GM11168 (cell line): ENCODE measurements around the gene GRM1.

Experiments used
- in situ Hi-C: fragments of 300-500 bp; cut with MboI; formaldehyde crosslinking; loops from one replicate; pipeline ENCODE4 v1.12.0; 2022; ENCODE audit warnings: low sequenced_read_pairs; ENCODE audit not compliant: unreplicated experiment

Gene GRM1

DNA sequence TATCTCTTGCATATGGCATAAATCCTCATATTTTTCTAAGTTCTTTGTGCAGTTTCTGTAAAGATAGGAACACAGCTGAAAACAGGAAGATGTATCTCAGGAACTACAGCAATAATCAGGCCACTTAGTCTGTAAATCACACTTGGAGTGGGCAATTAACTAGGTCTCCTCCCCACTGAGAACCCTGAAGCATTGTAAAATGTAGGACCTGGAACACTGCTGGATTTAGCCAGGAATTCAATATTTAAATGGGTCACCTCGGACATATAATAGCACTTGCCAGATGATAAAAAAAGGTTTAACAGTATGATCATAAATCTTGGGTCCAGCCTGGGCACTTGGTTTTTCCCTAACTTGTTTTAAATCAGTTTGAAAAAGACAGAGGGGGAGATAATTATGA is 155.0 kb downstream of the GRM1 start:
- in situ Hi-C loops, result no loop called here

DNA sequence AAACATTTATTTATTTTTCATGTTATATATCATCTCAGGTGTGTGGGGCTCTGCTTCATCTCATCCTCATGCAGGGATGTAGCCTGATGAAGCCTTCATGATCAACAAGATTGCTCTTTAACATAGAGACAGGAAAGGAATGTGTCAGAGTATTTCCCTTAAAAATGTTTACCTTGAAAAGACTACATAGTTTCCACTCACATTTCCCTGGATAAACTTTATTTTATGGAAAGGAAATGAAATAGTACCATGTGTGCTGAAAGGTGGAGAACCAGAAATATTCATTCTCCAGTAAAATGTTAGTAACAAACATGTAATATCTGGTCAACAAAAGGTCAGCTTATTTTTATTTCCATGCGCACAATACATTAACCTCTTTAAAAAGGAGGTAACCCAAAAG is 155.8 kb downstream of the GRM1 start:
- in situ Hi-C loops, result no loop called here

DNA sequence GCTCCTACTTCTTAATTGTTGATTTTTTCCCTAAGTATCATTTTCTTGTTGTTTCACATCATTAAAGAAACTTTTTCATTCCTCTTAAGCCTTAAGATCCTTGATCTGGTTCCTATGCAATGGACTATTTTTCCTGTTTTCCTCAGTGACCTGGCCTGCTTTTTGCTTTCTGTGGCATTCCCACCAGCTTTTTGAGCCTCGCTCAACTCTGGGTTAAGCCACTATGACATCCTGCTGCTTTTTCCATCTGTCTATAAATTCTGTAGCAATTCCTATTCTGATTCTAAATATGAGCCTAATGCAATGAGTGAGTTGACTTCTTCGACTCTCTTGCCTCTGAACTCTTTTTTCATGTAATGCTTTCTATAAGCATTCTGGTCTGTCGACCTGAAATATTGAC is 160.3 kb downstream of the GRM1 start:
- in situ Hi-C loops, result no loop called here

DNA sequence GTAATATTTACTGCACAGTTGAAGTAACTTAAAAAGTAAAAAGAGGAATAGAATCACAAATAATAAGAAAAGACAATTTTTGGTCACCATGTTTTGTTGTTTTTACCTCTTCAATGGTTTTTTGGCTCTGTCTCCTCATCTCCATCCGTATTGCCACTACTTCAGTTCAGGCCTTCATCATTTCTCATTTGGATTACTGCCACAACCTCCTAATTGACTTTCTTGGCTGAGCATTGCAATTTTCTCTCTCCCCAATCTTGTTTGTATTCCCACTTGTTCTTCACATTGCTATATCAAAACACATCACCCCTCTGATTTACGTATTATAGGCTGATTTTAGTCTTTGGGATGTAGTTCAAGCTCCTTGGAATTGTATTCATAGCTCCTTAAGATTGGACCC is 161.7 kb downstream of the GRM1 start:
- in situ Hi-C loops, result no loop called here

DNA sequence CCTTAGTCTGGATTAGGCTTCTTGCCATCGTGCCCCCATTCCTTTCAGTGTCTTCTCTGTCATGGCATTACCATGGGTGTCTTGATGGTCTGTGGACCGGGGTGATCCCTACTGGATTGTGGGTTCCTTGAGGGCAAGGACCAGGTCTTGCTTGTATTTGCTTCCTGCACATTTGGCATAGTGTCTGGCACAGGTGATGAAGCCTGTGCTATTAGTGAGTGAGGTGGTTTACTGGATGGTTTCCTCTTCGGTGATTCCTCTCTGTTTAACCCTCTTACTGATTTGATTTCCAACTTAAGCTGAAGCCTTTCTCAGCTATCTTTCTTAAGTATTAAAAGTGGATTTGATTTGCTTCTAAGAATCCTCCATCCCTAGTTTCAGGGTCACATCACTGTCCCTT is 162.3 kb downstream of the GRM1 start:
- in situ Hi-C loops, result no loop called here

DNA sequence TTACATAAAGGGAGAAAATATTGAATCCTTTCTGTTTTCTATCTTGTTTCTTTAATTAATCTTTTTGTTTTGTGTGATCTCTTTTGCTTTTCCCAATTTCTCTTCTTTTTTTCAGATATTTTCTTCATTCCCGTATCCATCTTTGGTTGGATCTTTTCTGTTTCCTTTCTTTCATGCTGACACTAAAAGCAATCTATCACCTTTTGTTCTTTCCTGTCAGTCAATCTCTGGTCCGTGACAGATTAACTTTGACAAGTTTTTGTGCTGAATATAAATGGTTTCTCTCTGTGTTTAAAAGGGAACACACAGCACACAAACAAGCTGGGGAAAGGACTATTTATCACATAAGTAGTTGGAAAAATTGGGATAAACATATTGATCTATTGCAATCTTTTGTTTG is 162.8 kb downstream of the GRM1 start:
- in situ Hi-C loops, result no loop called here

DNA sequence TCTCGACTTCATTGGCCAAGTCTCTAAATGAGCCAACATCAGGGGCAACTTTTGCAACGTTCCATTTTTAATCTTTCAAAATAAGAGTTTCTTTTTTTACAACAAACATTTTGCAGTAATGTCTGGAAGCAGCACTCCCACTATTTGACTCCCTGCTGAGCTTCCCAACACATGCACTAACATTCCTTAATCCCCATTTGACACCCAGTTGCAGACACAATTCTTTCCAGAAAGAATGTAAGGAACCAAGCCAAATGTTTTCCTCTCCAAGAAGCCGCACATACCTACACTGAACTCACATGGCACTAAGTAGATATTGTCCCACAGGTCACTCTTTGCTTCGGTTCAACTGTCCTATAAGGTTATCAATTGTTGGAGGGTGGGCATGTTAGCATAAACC is 165.6 kb downstream of the GRM1 start:
- in situ Hi-C loops, result no loop called here

DNA sequence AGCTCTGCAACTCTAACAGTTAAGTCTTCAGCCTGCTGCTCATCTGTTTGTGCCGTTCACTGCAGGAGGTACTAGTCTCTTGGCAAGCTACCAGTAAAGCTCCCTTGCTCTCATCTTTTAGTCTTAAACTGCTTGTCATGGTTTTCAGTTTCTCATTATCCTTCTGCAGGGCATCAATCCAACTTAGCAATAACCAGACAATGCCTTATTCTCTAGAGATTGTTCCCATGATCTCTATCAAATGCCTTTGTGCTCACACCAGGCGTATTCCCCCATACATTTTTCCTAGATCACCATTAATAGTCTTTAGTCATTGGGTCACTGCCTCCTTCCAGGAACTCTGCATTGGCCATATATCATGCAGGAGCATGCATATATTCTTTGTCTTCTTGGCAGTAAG is 171.3 kb downstream of the GRM1 start:
- in situ Hi-C loops, result no loop called here

DNA sequence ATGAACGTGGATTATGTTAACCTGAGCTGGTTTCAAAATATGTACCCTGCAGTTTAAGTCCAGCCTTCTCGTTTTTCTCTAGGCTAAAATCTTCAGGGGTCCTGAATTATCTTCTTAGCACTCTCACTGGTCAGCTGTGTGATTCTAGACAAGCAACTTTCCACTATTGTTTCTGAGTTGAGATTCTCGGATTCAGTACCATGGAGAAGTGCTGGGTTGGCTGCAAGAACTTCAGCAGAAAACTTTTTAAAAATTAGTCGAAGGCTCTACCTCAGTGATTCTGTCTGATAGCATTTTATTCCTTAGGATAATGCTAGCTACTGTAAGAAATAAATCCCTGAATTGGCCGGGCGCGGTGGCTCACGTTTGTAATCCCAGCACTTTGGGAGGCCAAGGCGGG is 173.7 kb downstream of the GRM1 start:
- in situ Hi-C loops, result no loop called here

DNA sequence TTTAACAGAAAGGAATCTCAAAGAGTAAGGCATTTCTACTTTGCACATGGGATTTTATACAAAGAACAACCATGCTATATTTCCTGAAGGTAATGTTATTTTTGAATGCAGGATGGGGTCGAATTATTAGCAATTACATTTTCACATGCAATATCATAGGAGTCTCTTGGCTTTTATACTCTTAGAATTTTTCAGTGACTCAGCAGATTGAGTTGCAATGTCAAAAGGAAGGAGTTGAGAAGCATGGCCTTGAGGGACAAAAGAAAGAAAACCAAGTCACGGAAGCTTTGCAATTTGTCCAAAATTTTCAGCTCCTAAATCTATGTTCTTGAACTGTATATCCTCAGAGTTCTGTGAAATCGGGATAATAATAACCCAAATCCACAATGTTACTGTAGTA is 181.1 kb downstream of the GRM1 start:
- in situ Hi-C loops, result no loop called here

DNA sequence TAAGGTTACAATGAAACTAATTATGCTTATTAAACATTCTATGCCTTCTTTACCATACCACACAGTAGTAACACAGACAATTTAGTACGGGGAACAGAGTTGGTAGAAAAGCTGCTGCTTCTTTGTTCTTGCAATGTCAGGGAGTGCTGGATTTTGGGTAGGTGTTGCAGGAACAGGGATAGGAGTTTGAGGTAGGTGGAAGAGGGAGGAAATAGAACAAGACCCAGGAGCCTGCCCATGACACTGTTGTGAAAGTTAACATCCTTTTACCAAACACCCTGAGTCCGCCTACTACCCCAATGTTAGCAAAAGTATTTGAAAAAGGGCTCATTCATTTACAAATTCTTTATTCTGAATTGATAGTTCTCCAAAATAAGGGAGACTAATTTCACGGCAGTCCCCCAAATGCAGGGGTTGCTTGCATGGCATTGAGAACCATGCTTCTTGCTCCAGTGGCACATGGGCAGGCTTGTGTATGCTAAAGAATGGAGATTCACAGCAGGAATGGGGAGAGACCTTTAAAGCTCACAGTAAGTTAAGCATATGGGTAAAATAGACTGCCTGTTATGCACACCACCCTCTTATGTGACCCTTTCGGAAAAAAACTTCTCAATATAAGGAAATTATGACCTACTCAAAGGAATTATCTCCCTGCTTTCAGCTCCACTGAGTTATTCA is 181.7 kb downstream of the GRM1 start:
- in situ Hi-C loops, result no loop called here

DNA sequence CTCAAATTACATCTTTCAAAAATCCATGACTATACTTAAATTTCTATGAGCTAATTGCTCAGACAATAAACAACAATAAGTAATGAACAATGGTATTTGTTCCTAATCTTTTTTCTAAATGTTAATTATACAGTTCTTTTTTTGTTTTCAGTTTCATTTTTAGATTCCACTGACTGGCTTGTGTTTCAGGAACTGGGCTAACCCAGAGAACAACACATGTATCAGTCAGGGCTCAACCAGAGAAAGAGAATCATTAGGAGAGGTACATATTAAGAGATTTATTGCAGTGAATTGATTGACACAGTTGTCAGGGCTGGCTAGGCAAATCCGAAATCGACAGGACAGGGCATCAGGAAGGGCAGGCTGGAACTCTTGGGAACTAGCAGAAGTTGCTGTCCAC is 182.8 kb downstream of the GRM1 start:
- in situ Hi-C loops, result no loop called here

DNA sequence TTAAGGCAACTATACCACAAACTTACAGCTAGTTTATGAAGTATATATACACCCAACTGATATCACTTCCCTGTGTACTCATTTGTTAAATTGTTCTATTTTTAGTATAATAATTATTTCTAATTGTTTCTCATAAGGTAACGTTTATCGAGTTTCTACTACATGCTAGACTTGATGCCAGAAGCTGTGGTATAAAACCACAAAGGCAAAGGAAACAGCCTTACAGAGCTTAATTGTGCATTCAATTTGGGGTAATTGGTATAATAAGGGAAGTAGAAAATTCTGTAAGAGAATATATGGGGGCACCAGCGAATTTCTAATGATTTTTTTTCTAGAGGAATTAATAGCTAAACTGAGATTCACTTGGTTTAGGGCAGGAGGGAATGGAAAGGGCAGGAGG is 183.9 kb downstream of the GRM1 start:
- in situ Hi-C loops, result no loop called here

DNA sequence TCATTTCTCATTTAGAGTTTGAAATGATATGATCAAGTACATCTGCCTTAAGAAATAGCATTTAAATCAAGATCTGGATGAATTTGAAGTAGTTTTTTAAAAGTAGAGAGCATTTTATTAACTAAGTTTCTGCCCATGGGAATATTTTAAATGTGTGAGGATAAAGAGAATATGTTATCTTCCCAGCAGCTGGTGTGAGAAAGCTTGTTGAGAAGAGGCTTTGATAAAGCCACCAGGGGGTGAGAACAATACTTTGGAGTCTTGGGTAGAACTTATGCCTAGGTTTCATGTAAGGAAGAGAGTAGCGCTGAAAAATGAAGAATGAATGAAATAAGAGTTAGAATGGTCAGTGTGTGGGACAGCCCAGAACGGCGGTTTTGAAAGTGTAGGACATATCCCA is 190.2 kb downstream of the GRM1 start:
- in situ Hi-C loops, result no loop called here

DNA sequence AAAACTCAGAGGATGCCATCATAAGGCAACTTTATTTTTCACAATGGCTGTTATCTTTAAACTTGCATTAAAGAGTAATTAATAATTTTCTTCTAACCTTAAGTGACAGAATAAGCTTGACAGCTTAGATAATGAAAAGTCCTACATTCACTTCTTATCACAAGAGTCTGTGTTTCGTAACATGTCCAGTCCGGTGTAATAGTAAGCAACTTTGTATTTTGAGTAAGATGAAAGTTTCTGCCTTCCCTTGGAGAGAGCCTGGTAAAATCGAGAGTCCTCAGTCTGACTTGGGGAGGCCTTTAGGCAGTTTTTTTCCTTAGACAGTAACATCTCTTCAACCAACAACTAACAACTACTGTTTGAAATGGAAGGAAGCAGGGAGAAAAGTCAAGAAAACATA is 195.6 kb downstream of the GRM1 start:
- in situ Hi-C loops, result no loop called here

DNA sequence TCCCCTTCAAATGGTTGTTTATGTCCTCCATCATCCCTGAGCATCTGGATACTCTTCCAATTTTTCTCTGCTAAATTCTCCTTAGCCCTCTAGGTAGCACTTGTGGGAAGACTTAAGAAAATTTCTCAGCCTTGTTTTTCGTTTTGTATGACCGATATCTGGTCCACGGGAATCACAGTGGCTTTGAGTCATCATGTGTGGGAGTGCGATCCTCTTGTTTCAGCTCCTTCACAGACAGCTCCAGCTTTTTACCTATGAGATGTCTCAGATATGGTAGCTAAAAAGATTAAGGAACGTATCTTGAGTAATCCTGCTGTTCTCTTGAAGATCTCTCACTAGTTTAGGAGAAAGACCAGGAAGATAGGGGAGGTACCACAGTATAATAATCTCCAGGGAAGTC is 196.1 kb downstream of the GRM1 start:
- in situ Hi-C loops, result loop anchor here (25.0 kb wide), 1 partner anchor 988 kb away; no protein-coding TSS in a partner anchor

DNA sequence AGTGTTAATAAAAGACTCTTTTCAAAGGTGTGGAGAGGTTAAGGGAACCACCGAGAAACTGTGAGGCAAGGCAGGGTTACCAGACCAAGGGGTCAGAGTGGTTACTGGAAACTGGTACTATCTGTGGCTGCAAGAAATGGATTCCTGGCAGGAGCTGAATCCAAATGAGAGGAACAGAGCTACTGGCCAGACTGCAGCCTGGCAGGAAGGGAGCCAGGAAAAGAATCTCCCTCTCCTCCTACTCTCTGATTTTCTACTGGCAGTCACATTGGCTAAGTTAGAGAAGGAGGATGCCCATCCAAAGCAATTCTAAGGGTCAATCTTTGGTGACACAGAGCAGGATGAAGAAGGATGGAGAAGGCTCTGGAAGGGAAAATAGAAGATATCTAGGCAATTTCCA is 211.5 kb downstream of the GRM1 start:
- in situ Hi-C loops, result loop anchor here (25.0 kb wide), 1 partner anchor 1003 kb away; no protein-coding TSS in a partner anchor

DNA sequence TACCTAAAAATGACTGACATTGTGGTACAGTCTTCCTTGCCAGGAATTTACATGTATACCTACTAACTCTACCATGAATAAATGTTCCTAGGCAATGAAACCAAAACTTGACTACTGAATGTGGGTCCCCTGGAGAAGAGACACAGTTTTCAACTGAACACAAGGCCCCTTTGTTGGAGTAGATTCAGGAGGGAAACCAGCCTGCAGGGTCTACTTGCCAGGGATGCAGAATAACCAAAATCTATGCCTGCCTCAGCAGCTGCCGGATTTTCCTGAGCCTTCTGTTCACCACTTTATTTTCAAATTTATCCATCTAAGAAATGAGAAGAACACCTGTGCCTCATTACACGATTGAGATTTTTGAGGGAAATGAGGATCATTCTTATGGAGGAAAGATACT is 211.9 kb downstream of the GRM1 start:
- in situ Hi-C loops, result loop anchor here (25.0 kb wide), 1 partner anchor 1004 kb away; no protein-coding TSS in a partner anchor

DNA sequence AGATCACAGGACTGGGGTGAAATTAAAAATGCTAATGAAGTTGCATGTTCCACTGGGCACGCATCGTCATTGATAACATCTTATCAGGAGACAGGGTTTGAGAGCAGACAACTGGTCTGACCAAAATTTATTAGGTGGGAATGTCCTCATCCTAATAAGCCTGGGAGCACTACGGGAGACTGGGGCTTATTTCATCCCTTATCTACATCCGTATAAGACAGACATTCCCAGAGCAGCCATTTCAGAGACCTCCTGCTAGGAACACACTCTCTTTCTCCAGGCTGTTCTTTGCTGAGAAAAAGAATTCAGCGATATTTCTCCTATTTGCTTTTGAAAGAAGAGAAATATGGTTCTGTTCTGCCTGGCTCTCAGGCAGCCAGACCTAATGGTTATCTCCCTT is 214.8 kb downstream of the GRM1 start:
- in situ Hi-C loops, result loop anchor here (25.0 kb wide), 1 partner anchor 1006 kb away; no protein-coding TSS in a partner anchor

DNA sequence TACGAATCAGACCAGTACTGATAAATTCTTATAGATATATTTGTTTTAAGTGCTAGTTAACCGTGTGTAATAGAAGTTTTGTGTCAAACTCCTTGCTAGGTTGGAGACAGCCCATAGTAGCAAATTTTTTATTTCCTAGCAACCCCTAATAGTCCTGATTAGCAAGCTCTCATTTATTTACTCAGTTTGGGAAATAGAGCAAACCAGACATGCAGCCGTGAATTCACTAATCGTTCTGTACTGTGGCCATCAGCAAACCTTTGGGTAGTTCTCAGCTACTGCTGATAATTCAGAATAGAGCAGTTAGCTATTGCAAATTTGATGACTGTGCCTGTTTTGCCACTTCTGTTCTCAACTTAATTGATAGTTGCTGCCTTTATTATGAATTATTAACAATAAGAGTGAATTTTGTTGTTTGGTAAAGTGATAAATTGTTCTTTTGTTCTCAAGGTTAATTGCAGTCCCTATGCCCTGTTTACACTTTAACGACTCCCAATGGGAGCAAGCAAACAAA is 215.8 kb downstream of the GRM1 start:
- in situ Hi-C loops, result loop anchor here (25.0 kb wide), 1 partner anchor 1007 kb away; no protein-coding TSS in a partner anchor

DNA sequence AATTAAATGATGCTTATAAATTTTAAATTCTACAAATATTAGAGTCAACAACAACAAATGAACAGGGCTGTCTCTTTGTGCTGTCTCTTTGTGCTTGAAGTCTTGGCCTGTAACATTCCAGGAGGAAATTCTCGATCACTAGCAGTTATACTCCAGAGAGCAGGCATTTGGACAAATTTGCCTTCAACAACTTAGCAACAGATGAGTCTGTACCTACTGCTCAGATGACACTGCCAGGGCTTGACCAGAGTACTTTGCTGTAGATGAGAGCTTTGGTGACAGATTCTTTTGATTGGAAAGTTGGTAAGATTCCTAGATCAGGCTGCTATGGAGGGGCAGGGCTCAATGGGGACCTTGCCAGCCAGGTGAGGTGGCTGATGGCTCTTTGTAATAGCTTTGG is 217.2 kb downstream of the GRM1 start:
- in situ Hi-C loops, result loop anchor here (25.0 kb wide), 1 partner anchor 1009 kb away; no protein-coding TSS in a partner anchor

DNA sequence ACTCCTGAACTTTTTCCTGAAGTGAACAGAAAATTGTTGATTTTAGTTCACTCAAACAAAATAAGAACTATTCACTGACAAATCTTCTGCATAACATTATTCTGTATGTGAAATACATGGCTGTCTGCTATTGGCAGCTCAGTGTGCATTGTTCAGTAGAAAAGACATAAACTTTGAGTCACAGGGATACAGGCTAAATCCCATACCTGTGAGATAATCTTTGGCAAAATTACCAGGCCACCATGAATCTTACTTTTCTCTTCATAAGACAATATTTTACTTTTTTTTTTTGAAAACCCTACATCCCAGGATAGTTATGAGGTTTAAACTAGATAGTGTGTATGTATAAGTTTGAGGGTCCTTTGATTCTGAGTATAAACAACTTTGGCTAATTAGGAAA is 224.8 kb downstream of the GRM1 start:
- in situ Hi-C loops, result no loop called here
